ENCODE data around the gene ASB1. TPM values are rescaled to one million over a fixed set of nuclear protein-coding genes. Genes with fewer than 3 reads are reported as not detected.

Gene ASB1
- total RNA-seq, 1 experiment from 2014 or later, result 46.0 TPM

DNA sequence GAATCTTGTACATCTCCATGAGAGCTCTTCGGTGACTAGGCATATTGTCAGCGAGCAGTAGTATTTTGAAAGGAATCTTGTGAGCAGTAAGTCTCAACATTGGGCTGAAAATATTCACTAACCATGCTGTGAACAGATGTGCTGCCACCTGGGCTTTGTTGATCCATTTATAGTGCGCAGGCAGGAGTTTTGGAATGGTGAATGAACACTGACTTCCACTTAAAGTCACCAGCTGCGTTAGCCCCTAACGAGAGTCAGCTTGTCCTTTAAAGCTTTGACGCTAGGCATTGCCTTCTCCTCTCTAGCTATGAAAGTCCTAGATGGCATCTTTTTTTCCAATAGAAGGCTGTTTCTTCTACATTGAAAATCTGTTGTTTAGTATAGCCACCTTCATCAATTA is 4.1 kb downstream of the ASB1 start:
- Histone ChIP-seq H2BK5ac (ENCODE audit: insufficient read length, low read length) (no peak overlapping the region), H3K18ac (ENCODE audit: insufficient read length, low read depth, low read length) (no peak overlapping the region), H3K4me1 (ENCODE audit: insufficient read depth, low read length) (no peaks in the 10 kb centered on the region), H2AFZ (ENCODE audit: low read length) (no peak overlapping the region), H2BK15ac (ENCODE audit: low read depth, low read length) (no peak overlapping the region), H2BK20ac (ENCODE audit: low read depth, low read length, poor library complexity, severe bottlenecking) (no peak overlapping the region), H3K9me3 (ENCODE audit: control insufficient read depth, low read depth, low read length) (no peaks in the 10 kb centered on the region), H3K56ac (ENCODE audit: insufficient read length, low read depth, low read length) (no peak overlapping the region), H3K14ac (ENCODE audit: insufficient read depth, low read length) (no peak overlapping the region), H4K5ac (ENCODE audit: insufficient read length, low read depth, low read length) (no peak overlapping the region), H2BK120ac (ENCODE audit: low read depth, low read length, poor library complexity, severe bottlenecking) (no peak overlapping the region), H2AK5ac (ENCODE audit: insufficient read length, low read length) (no peak overlapping the region), H3K79me1 (ENCODE audit: insufficient read depth, low read depth, low read length, poor library complexity, severe bottlenecking) (peaks cover 10% of the 10 kb centered on the region), H3K9ac (ENCODE audit: extremely low read depth, insufficient read length, low read length) (no peak overlapping the region), H3K27me3 (ENCODE audit: insufficient read depth, low read length) (no peaks in the 10 kb centered on the region), H4K8ac (replicated peaks; ENCODE audit: insufficient read length, low read depth, low read length) (no peak overlapping the region), H3K79me2 (ENCODE audit: insufficient read depth, low read length) (peaks cover 33% of the 10 kb centered on the region; the same call in 1 of the 2 replicates), H2BK12ac (ENCODE audit: insufficient read length, low read depth, low read length) (no peak overlapping the region), H4K91ac (ENCODE audit: insufficient read length, low read depth, low read length) (no peak overlapping the region), H4K20me1 (ENCODE audit: control insufficient read depth, insufficient read depth, insufficient read length) (no peaks in the 10 kb centered on the region), H3K27ac (ENCODE audit: insufficient read length, low read depth, low read length) (no peak overlapping the region), H3T11ph (ENCODE audit: low read length) (no peak overlapping the region), H3K4ac (ENCODE audit: low read depth, low read length) (no peak overlapping the region), H3K4me2 (ENCODE audit: insufficient read depth, insufficient read length, low read length) (no peak overlapping the region), H3K23me2 (ENCODE audit: insufficient read length, low read depth, low read length, poor library complexity, severe bottlenecking) (peaks cover 7% of the 10 kb centered on the region), H3K23ac (ENCODE audit: insufficient read length, low read depth, low read length) (no peak overlapping the region)
- Mint-ChIP-seq H3K4me3 (no peak overlapping the region), H3K27me3 (ENCODE audit: low read depth) (no peaks in the 10 kb centered on the region), H3K27ac (no peak overlapping the region), H3K4me1 (peaks cover 14 to 17% of the 10 kb centered on the region in 2 experiments), H3K9me3 (peaks cover 0 to 8% of the 10 kb centered on the region in 2 experiments; a peak in 2 of 5 replicates), H3K36me3 (ENCODE audit: insufficient read depth in 1 of 3, low read depth in 3 of 3) (peaks cover 38 to 56% (median 41%) of the 10 kb centered on the region in 3 experiments)
- TF ChIP-seq, protein P1, sequence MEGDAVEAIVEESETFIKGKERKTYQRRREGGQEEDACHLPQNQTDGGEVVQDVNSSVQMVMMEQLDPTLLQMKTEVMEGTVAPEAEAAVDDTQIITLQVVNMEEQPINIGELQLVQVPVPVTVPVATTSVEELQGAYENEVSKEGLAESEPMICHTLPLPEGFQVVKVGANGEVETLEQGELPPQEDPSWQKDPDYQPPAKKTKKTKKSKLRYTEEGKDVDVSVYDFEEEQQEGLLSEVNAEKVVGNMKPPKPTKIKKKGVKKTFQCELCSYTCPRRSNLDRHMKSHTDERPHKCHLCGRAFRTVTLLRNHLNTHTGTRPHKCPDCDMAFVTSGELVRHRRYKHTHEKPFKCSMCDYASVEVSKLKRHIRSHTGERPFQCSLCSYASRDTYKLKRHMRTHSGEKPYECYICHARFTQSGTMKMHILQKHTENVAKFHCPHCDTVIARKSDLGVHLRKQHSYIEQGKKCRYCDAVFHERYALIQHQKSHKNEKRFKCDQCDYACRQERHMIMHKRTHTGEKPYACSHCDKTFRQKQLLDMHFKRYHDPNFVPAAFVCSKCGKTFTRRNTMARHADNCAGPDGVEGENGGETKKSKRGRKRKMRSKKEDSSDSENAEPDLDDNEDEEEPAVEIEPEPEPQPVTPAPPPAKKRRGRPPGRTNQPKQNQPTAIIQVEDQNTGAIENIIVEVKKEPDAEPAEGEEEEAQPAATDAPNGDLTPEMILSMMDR (conservative IDR thresholded peaks at IDR 0.05), result no peak
- WGBS (ENCODE audit: extremely low coverage, insufficient read length, low lambda C conversion rate), result no CpG with 5 or more reads among the region's 6 CpGs
- no peak for DNase-seq
